Gastrocnemius medialis (tissue), 4 donors: ENCODE measurements around the gene MBTPS1.

Source experiments
- CTCF ChIP-seq, 5 experiments: fragments of 450-650 bp in 3 of 5; fragments of 200-600 bp in 2 of 5; sonication (generic) in 2 of 5; IDR thresholded peaks in 4 of 5; conservative IDR thresholded peaks in 1 of 5; 1 replicate in 4 of 5; 2 replicates in 1 of 5; pipeline ENCODE4 v1.5.1; 2016 to 2019; ENCODE audit warnings: antibody characterized with exemption in 5 of 5, mild to moderate bottlenecking in 3 of 5, moderate library complexity in 3 of 5
- POLR2A ChIP-seq, 2 donors: fragments of 450-650 bp; IDR thresholded peaks; one replicate each; pipeline ENCODE4 v1.6.1; 2017; ENCODE audit warnings: antibody characterized with exemption in 2 of 2, mild to moderate bottlenecking in 2 of 2, moderate library complexity in 2 of 2

DNA sequence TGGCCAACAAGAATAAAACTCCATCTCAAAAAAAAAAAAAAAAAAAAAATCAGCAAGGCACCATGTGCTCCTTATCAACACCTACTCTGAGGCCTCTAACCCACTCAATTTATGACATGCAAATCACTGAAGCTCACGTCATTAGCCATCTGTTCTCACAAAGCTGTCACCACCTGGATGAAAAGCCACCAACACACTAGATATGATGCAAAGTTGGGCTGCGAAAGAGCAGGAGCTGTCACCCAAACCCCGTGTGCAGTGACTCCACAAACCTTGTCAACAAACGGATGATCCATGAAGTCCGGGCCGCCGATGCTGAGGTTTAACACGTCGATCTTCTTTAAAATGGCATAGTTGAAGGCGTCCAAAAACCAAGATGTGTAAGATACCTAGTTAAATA, 25.3 kb downstream of the MBTPS1 start:
- TF ChIP-seq POLR2A (IDR thresholded peaks at IDR 0.05) (no peak), CTCF (IDR thresholded peaks at IDR 0.05 in 4 of 5, conservative IDR thresholded peaks at IDR 0.05 in 1 of 5) (no peak)
